ENCODE data around the gene CIT.

DNA sequence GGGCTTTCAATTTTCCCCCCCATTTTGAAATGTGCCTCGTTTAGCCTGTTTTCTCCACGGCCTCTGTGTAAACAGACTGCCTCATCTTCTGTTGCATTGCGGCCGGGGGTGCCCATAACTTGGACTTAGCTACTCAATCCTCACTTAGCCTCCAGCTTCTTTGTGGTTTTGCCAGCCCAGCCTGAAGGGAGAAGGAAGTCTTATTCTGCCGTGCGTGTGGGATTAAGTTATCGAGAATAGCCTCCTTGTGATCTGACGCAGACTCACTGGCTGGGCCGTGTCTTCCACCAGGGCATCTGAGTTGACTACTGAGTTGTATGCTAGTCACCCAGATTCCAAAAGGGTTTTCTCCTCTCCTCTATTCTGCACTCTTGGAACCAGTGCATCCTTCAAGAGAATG lies 201.1 kb downstream of the CIT start:
- TF ChIP-seq YY1 (IDR thresholded peaks at IDR 0.05) (no peak), JUND (IDR thresholded peaks at IDR 0.05) (no peak), TAF1 (conservative IDR thresholded peaks at IDR 0.05) (no peak), RAD21 (IDR thresholded peaks at IDR 0.05) (no peak)
- TF ChIP-seq, protein P1, sequence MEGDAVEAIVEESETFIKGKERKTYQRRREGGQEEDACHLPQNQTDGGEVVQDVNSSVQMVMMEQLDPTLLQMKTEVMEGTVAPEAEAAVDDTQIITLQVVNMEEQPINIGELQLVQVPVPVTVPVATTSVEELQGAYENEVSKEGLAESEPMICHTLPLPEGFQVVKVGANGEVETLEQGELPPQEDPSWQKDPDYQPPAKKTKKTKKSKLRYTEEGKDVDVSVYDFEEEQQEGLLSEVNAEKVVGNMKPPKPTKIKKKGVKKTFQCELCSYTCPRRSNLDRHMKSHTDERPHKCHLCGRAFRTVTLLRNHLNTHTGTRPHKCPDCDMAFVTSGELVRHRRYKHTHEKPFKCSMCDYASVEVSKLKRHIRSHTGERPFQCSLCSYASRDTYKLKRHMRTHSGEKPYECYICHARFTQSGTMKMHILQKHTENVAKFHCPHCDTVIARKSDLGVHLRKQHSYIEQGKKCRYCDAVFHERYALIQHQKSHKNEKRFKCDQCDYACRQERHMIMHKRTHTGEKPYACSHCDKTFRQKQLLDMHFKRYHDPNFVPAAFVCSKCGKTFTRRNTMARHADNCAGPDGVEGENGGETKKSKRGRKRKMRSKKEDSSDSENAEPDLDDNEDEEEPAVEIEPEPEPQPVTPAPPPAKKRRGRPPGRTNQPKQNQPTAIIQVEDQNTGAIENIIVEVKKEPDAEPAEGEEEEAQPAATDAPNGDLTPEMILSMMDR (IDR thresholded peaks at IDR 0.05; ENCODE audit: low read depth, low read length, missing input control): no peak
- TF ChIP-seq, protein P2, sequence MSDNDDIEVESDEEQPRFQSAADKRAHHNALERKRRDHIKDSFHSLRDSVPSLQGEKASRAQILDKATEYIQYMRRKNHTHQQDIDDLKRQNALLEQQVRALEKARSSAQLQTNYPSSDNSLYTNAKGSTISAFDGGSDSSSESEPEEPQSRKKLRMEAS (IDR thresholded peaks at IDR 0.05): no peak
